Ovary (tissue), 9 donors: ENCODE measurements around the gene GALR2. TPM values are rescaled to one million over a fixed set of nuclear protein-coding genes. Genes with fewer than 3 reads are reported as not detected.

ENCODE experiments used
- DNase-seq, 5 donors: peaks; one replicate each; pipeline ENCODE4 v3.0.0-alpha.2; 2019 to 2020
- H3K27ac ChIP-seq, 2 donors: fragments of 200-600 bp; one replicate each; pipeline versions ENCODE4 v1.5.1 to v1.8.0; 2019 to 2022
- H3K27me3 ChIP-seq: fragments of 200-600 bp; one replicate; pipeline ENCODE4 v1.8.0; 2022
- H3K36me3 ChIP-seq: fragments of 200-600 bp; sonication (generic); one replicate; pipeline ENCODE4 v1.5.1; 2019
- H3K4me1 ChIP-seq: one replicate; pipeline ENCODE4 v1.8.1; 2013; ENCODE audit warnings: mild to moderate bottlenecking, moderate library complexity; ENCODE audit not compliant: insufficient read depth
- H3K4me3 ChIP-seq: fragments of 200-600 bp; sonication (generic); one replicate; pipeline ENCODE4 v1.5.1; 2017
- H3K9me3 ChIP-seq, 2 donors: fragments of 200-600 bp in 1 of 2; sonication (generic) in 1 of 2; one replicate each; pipeline versions ENCODE4 v1.5.1 to v1.8.1; 2013 to 2019; ENCODE audit warnings: mild to moderate bottlenecking in 1 of 2, moderate library complexity in 1 of 2
- EP300 ChIP-seq: sonication (generic); formaldehyde crosslinking; IDR thresholded peaks from one replicate; pipeline ENCODE4 v1.6.1; 2017; ENCODE audit warnings: antibody characterized with exemption
- POLR2A ChIP-seq: fragments of 450-650 bp; IDR thresholded peaks from one replicate; pipeline ENCODE4 v1.6.1; 2017; ENCODE audit warnings: antibody characterized with exemption, mild to moderate bottlenecking, moderate library complexity
- WGBS, 3 donors: extraction: QIAGEN DNeasy Blood & Tissue Kit in 1 of 3; methylation state at CpG; one replicate each; pipeline versions ENCODE4 v1.1.5 to v1.1.7; 2013 to 2017; 5-methylcytosine and 5-hydroxymethylcytosine counted together
- intact Hi-C, 4 donors: fragments of 100-400 bp; cut with DNase I; formaldehyde crosslinking; loops; one replicate each; pipeline versions ENCODE4 v1.11.0 to v1.15.1; 2022 to 2023
- polyA plus RNA-seq, 2 donors: library from polyadenylated mRNA; stranded (reverse); fragments of 200-250 nt in 1 of 2; fragments of 350-450 nt in 1 of 2; fragmentation: Illumina TruSeq in 1 of 2; extraction: RNeasy Lipid Tissue Mini Kit (QIAGEN cat#74804) in 1 of 2; gene quantifications; one replicate each; pipeline ENCODE4 v1.2.3, GENCODE V29; 2013 to 2014
- total RNA-seq, 7 donors: library from RNA; depleted of rRNA in 2 of 7; stranded (reverse); fragments of >200 nt in 2 of 7; fragmentation: NEBNext Ultra II Directional in 3 of 7; extraction: Animal tissue kit (Norgen Biotek cat#: 25700) in 3 of 7; gene quantifications; one replicate each; pipeline versions ENCODE4 v1.1.0 to v1.2.4, GENCODE V29; 2016 to 2023
- TF ChIP-seq, protein P1 (sequence below), 3 donors: fragments of 450-650 bp in 2 of 3; fragments of 200-600 bp in 1 of 3; IDR thresholded peaks; one replicate each; pipeline versions ENCODE4 v1.5.1 to v1.8.0; 2016 to 2022; ENCODE audit warnings: antibody characterized with exemption in 3 of 3, mild to moderate bottlenecking in 1 of 3
- donor health status: DM: no; HTN: no; CAD: no; lungs with moderate emphysema.
- donor health status: DM: no; HTN: no; CAD: no.
- donor health status: Bipolar disorder and iron deficiency.
- donor health status: DM: yes; HTN: yes; CAD: no.
- donor health status: DM: no; HTN: no; CAD: no.
- donor health status: DM: yes; HTN: yes; CAD: no.

Gene GALR2
- total and polyA plus RNA-seq, 9 donors: 0.34 TPM; not detected in 8

DNA sequence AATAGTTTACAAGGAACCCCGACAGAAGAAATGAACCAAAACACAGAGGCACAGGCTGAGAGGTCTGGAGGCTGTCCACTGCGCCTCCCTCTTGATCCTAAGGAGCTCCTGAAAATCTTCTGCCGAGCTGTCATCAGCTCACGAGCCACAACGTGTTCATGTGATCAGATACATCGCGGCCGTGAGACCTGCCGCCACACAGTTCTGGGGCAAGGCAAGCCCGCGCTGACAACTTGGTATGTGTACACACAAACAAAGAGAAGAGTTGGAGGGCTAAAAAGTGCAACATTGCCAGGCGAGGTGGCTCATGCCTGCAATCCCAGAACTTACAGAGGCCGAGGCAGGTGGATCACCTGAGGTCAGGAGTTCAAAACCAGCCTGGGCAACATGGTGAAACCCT lies 21.4 kb downstream of the GALR2 start:
- intact Hi-C loops: no loop called here
- 76 to 86% (median 83%) methylated on average over 13 of the region's 13 CpGs for WGBS, 3 donors
- Histone ChIP-seq H3K36me3 (no peaks in the 10 kb centered on the region), H3K27me3 (no peaks in the 10 kb centered on the region), H3K4me3 (no peak overlapping the region), H3K27ac (no peak overlapping the region), H3K4me1 (no peaks in the 10 kb centered on the region), H3K9me3 (no peaks in the 10 kb centered on the region)
- TF ChIP-seq, protein P1, sequence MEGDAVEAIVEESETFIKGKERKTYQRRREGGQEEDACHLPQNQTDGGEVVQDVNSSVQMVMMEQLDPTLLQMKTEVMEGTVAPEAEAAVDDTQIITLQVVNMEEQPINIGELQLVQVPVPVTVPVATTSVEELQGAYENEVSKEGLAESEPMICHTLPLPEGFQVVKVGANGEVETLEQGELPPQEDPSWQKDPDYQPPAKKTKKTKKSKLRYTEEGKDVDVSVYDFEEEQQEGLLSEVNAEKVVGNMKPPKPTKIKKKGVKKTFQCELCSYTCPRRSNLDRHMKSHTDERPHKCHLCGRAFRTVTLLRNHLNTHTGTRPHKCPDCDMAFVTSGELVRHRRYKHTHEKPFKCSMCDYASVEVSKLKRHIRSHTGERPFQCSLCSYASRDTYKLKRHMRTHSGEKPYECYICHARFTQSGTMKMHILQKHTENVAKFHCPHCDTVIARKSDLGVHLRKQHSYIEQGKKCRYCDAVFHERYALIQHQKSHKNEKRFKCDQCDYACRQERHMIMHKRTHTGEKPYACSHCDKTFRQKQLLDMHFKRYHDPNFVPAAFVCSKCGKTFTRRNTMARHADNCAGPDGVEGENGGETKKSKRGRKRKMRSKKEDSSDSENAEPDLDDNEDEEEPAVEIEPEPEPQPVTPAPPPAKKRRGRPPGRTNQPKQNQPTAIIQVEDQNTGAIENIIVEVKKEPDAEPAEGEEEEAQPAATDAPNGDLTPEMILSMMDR (IDR thresholded peaks at IDR 0.05): no peak
- no peak for TF ChIP-seq POLR2A
- TF ChIP-seq EP300: no peak
- no peak for DNase-seq

DNA sequence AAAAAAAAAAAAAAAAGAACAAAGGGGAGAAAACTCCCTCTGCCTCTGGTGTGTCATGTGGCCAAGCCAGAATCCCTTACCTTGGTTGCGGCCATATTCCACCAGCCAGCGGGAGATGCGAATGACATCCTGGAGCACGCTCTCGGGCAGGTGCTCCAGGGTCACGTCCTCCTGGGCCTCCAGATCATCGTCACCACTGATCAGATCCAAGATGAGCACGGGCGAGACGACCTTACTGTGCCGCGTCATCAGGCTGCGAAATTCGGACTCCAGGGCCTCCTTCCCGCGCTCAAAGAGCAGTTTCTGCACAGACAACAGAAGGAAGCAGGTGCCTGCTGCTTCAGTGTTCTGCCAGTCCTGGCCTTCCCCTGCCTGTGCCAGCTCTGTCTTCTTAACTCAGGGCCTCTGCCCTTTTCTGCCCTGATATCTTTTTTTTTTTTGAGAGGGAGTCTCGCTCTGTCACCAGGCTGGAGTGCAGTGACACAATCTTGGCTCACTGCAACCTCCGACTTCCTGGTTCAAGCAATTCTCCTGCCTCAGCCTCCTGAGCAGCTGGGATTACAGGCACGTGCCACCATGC lies 23.2 kb downstream of the GALR2 start:
- intact Hi-C loops: no loop called here
- Histone ChIP-seq H3K4me1 (peaks cover 6% of the 10 kb centered on the region), H3K4me3 (no peak overlapping the region), H3K36me3 (no peaks in the 10 kb centered on the region), H3K27ac (no peak overlapping the region), H3K9me3 (no peaks in the 10 kb centered on the region), H3K27me3 (no peaks in the 10 kb centered on the region)
- 90 to 91% (median 90%) methylated on average over 19 of the region's 19 CpGs for WGBS, 3 donors
- DNase-seq: no peak
- no peak for TF ChIP-seq EP300
- TF ChIP-seq, protein P1 (IDR thresholded peaks at IDR 0.05): no peak
- TF ChIP-seq POLR2A: no peak

DNA sequence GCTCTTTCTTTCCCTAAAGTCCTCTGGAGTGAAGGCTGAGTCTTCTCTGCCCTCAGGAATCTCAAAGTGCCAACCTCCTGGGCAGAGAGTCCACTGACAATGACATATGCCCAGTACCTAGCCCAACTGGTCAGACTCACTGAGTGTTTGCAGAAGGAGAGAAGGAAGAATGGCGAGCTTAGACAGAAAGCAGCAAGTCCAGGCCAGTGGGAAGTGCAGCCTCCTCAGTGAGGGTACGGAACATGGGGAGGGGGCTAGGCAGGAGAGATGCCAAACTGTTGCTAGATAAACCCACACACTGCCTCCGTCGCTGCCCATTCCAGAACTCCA lies 28.3 kb downstream of the GALR2 start:
- intact Hi-C loops: loop anchor here in 1 of 4 donors (5.0 kb wide), 1 partner anchor 91 kb away; no protein-coding TSS in a partner anchor
- H3K27ac ChIP-seq: peak overlapping the region in 1 of 2 donors; percentile 43
- no peak for DNase-seq
- H3K9me3 ChIP-seq: no peaks in the 10 kb centered on the region
- H3K27me3 ChIP-seq: no peaks in the 10 kb centered on the region
- 0 to 4% (median 0%) methylated on average over 4 of the region's 4 CpGs for WGBS, 3 donors
- H3K4me1 ChIP-seq: peaks cover 13% of the 10 kb centered on the region
- TF ChIP-seq EP300: no peak
- no peaks in the 10 kb centered on the region for H3K36me3 ChIP-seq
- H3K4me3 ChIP-seq: peak overlapping the region; percentile 75

DNA sequence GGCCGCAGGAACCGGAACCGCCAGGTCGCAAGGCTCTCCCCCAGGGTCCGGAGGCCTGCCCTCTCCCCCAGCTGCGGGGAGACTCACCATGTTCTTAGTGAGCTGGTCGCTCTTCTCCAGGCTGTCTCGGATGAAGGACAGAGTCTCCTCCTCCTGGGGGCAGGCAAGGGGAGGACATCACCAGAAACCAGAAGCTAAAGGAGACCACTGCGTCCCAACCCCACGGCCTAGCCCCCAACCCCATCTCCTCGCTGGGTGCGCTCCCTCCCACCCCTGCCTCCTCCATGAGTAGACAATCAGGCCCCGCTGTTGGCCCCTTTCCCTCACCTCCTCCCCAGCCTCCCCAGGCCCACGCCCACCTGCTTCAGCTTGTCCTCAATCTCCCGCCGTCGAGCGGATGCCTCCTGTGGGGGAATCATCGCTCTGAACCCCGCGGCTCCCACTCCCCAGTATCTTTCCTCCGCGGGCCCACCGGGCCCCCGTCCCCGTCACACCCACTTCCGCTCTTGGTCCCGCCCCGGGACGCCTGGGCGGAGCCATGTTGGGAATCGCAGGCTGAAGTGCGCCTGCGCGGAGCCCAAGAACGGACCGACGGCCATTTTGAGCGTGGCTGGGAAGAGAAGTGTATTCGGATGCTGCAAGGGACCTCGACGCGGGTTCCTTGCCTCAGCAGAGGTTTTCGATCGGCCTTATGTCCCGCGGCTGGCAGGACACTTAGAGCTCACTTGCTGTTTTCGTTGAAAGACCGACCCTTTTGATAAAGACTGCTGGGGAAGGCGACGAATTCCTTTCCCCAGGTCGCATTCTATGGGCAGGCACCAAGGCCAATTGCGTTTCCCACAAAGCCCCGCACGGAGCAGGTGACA lies 28.9 kb downstream of the GALR2 start, which contains the start of gene EXOC7:
Gene EXOC7 (minus strand): TSS at position 514 of the 866 bp plus-strand sequence. CDS start 95 bp downstream, at position 419.
- no peaks in the 10 kb centered on the region for H3K36me3 ChIP-seq
- peak; percentile 90 to 96 (median 94) for DNase-seq
- no peaks in the 10 kb centered on the region for H3K27me3 ChIP-seq
- intact Hi-C loops: loop anchor here in 1 of 4 donors (5.0 kb wide), 1 partner anchor 91 kb away; no protein-coding TSS in a partner anchor
- TF ChIP-seq POLR2A: peak; percentile 48
- TF ChIP-seq, protein P1 (IDR thresholded peaks at IDR 0.05): no peak
- no peak for TF ChIP-seq EP300
- H3K27ac ChIP-seq: peak within 1 kb of the TSS; percentile 9 to 43
- 3 to 4% (median 3%) methylated on average over 55 of the region's 55 CpGs for WGBS, 3 donors
- H3K9me3 ChIP-seq: no peaks in the 10 kb centered on the region
- peak within 1 kb of the TSS; percentile 75 for H3K4me3 ChIP-seq
- H3K4me1 ChIP-seq: peaks cover 13% of the 10 kb centered on the region
